Fibroblast of lung (primary cell): ENCODE data around the gene DNAJB6. TPM values are rescaled to one million over a fixed set of nuclear protein-coding genes. Genes with fewer than 3 reads are reported as not detected.

Experiments used
- DNase-seq, 2 donors: peaks; one replicate each; pipeline versions ENCODE4 v3.0.0 to v3.0.0-alpha.2; 2010; ENCODE audit warnings: low read depth in 2 of 2
- H2AFZ ChIP-seq: 2 replicates; pipeline ENCODE4 v1.5.1; 2012; ENCODE audit warnings: low read length, control low read depth, inconsistent platforms
- H3K27ac ChIP-seq: 2 replicates; pipeline ENCODE4 v1.5.1; 2011; ENCODE audit warnings: low read length, control low read depth; ENCODE audit not compliant: insufficient read depth
- H3K27me3 ChIP-seq: 2 replicates; pipeline ENCODE4 v1.5.1; 2011; ENCODE audit warnings: mild to moderate bottlenecking, low read length; ENCODE audit not compliant: control insufficient read depth, insufficient read depth
- H3K36me3 ChIP-seq: 2 replicates; pipeline ENCODE4 v1.5.1; 2011; ENCODE audit warnings: low read length; ENCODE audit not compliant: control insufficient read depth, insufficient read depth
- H3K4me1 ChIP-seq: 2 replicates; pipeline ENCODE4 v1.5.1; 2011; ENCODE audit warnings: low read length; ENCODE audit not compliant: control insufficient read depth, insufficient read depth; ENCODE audit errors: extremely low read depth
- H3K4me2 ChIP-seq: 2 replicates; pipeline ENCODE4 v1.5.1; 2011; ENCODE audit warnings: low read length, control low read depth; ENCODE audit not compliant: insufficient read depth; ENCODE audit errors: extremely low read depth
- H3K4me3 ChIP-seq, 4 experiments: fragments of 200-600 bp in 1 of 4; sonication (generic) in 1 of 4; replicated peaks in 1 of 4; 2 replicates each; pipeline ENCODE4 v1.5.1; 2011 to 2016; ENCODE audit warnings: low read length in 4 of 4, low read depth in 3 of 4, mild to moderate bottlenecking in 3 of 4, control low read depth in 2 of 4, inconsistent platforms in 1 of 4, mixed read lengths in 1 of 4; ENCODE audit not compliant: insufficient read depth in 1 of 4; ENCODE audit errors: control extremely low read depth in 1 of 4
- H3K79me2 ChIP-seq: 2 replicates; pipeline ENCODE4 v1.5.1; 2012; ENCODE audit warnings: mild to moderate bottlenecking, low read length, inconsistent platforms; ENCODE audit not compliant: control insufficient read depth, insufficient read depth
- H3K9ac ChIP-seq: 2 replicates; pipeline ENCODE4 v1.5.1; 2011; ENCODE audit warnings: mild to moderate bottlenecking, low read length, control low read depth; ENCODE audit not compliant: insufficient read depth
- H3K9me3 ChIP-seq: 2 replicates; pipeline ENCODE4 v1.5.1; 2012; ENCODE audit warnings: low read depth, low read length; ENCODE audit not compliant: control insufficient read depth, insufficient read depth
- H4K20me1 ChIP-seq: 2 replicates; pipeline ENCODE4 v1.5.1; 2011; ENCODE audit warnings: low read length; ENCODE audit not compliant: control insufficient read depth, insufficient read depth; ENCODE audit errors: extremely low read depth
- EZH2 ChIP-seq: IDR thresholded peaks from 2 replicates; pipeline ENCODE4 v1.5.1; 2012; ENCODE audit warnings: low read length, control low read depth, mild to moderate bottlenecking; ENCODE audit errors: missing control alignments
- polyA plus RNA-seq, 2 donors: library from polyadenylated mRNA; depleted of rRNA in 1 of 2; stranded (reverse) in 1 of 2; unstranded in 1 of 2; fragments of >200 nt; gene quantifications; 2 replicates each; pipeline ENCODE4 v1.2.1, GENCODE V29; 2011 to 2012; ENCODE audit warnings: missing spikeins in 1 of 2
- total RNA-seq: library from RNA; depleted of rRNA; stranded (reverse); fragments of >200 nt; gene quantifications from 2 replicates; pipeline ENCODE4 v1.2.1, GENCODE V29; 2014
- TF ChIP-seq, protein P1 (sequence below), 2 donors: IDR thresholded peaks in 1 of 2; conservative IDR thresholded peaks in 1 of 2; 1 replicate in 1 of 2; 2 replicates in 1 of 2; pipeline ENCODE4 v1.5.1; 2011 to 2012; ENCODE audit warnings: low read length in 2 of 2, control low read depth in 1 of 2, inconsistent platforms in 1 of 2, low read depth in 1 of 2, mild to moderate bottlenecking in 1 of 2

DNAJB6 gene
- total and polyA plus RNA-seq, 2 donors (not counting 1 experiment from before 2014, with no cell fraction given): 86.2 to 117 TPM

DNA sequence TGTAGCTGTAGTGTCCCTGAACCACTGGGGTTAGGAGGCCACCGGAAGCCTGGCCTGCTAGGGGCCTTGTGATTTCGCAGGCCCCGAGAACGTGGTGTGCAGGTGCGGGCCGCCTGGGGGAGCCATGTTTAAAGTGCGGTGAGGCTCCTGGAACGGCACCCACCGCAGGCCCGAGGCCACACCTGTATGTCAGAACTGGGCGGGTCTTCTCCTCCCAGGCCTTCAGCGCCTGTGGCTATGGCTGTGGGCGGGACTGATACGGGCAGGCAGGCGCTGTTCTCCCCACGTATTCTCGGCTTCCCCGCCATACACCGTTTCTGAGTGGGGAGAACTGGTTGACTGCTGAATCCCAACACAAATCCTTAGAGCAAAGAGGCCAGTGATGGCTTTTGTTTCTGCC, 74.8 kb downstream of the DNAJB6 start:
- Histone ChIP-seq H3K27ac (no peak overlapping the region), H3K4me1 (no peaks in the 10 kb centered on the region), H3K9me3 (no peaks in the 10 kb centered on the region), H3K4me3 (no peak overlapping the region), H3K36me3 (peaks cover 9% of the 10 kb centered on the region), H3K4me2 (no peak overlapping the region), H2AFZ (no peak overlapping the region), H3K27me3 (no peaks in the 10 kb centered on the region), H4K20me1 (no peaks in the 10 kb centered on the region), H3K79me2 (no peaks in the 10 kb centered on the region), H3K9ac (no peak overlapping the region)
- TF ChIP-seq, protein P1, sequence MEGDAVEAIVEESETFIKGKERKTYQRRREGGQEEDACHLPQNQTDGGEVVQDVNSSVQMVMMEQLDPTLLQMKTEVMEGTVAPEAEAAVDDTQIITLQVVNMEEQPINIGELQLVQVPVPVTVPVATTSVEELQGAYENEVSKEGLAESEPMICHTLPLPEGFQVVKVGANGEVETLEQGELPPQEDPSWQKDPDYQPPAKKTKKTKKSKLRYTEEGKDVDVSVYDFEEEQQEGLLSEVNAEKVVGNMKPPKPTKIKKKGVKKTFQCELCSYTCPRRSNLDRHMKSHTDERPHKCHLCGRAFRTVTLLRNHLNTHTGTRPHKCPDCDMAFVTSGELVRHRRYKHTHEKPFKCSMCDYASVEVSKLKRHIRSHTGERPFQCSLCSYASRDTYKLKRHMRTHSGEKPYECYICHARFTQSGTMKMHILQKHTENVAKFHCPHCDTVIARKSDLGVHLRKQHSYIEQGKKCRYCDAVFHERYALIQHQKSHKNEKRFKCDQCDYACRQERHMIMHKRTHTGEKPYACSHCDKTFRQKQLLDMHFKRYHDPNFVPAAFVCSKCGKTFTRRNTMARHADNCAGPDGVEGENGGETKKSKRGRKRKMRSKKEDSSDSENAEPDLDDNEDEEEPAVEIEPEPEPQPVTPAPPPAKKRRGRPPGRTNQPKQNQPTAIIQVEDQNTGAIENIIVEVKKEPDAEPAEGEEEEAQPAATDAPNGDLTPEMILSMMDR (conservative IDR thresholded peaks at IDR 0.05 in 1 of 2, IDR thresholded peaks at IDR 0.05 in 1 of 2; ENCODE audit: low read depth in 1 of 2, low read length in 2 of 2): no peak
- no peak for TF ChIP-seq EZH2
- peak in 1 of 2 donors; percentile 76 for DNase-seq

DNA sequence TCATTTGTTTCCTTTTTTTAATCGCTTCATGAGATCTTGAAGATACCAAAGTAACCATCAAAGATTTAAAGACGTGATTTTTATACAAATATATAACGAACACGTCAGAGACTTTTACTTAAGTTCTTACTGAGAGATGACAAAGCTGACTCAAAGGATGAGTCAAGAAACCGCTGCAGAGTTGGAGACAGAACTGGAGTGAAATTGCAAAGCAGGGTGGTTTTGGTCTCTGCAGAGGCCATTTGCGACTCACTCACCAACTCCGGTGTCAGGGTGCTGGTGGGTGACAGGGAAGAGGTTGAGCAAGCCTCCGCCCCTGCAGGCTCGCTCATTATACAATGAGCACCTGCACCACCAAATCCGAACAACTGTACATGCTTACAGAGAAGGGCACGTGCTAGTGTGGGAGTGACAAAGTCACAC, 75.2 kb downstream of the DNAJB6 start:
- Histone ChIP-seq H3K9me3 (no peaks in the 10 kb centered on the region), H3K36me3 (peaks cover 9% of the 10 kb centered on the region), H4K20me1 (no peaks in the 10 kb centered on the region), H3K9ac (no peak overlapping the region), H3K4me3 (no peak overlapping the region), H3K79me2 (no peaks in the 10 kb centered on the region), H3K27ac (no peak overlapping the region), H3K4me2 (no peak overlapping the region), H3K27me3 (no peaks in the 10 kb centered on the region), H3K4me1 (no peaks in the 10 kb centered on the region), H2AFZ (no peak overlapping the region)
- TF ChIP-seq EZH2: no peak
- TF ChIP-seq, protein P1 (conservative IDR thresholded peaks at IDR 0.05 in 1 of 2, IDR thresholded peaks at IDR 0.05 in 1 of 2; ENCODE audit: low read depth in 1 of 2, low read length in 2 of 2): no peak
- DNase-seq: peak; percentile 69 to 93

DNA sequence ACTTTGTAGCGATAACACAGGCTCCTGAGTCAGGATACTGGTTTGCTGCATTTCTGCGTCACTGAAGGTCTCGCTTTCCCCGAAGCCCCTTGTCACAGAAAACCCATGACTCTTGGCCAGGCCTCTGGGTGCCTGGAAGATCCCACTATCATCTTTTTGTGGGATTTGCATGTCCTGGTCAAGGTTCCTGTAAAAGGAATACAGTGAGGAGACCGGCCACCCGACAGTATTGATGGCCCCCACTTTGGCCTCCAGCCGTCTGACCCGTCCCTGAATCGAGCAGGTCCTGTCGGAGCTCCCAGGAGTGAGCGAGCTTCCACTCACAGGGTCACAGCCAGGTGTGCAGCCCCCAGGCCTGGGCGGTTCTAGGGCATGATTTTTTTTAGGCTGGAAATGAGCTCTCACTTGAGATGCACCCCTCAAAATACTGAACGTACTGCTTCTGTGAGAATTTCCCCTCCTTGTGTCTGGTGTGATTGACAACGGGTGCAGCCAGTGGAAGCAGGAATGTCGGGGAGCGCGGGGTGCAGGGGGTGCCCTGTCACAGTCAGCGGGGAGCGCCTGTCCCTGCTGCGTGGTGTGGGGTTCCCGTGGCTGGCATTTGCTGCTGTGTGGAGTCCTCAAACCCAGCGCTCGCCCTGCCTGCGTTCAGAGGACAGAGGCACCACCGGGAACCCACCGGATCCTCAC, 75.8 kb downstream of the DNAJB6 start:
- TF ChIP-seq, protein P1 (conservative IDR thresholded peaks at IDR 0.05 in 1 of 2, IDR thresholded peaks at IDR 0.05 in 1 of 2; ENCODE audit: low read depth in 1 of 2, low read length in 2 of 2): no peak
- no peak for TF ChIP-seq EZH2
- no peak overlapping the region for H3K9ac ChIP-seq
- no peak overlapping the region for H3K27ac ChIP-seq
- peaks cover 9% of the 10 kb centered on the region for H3K36me3 ChIP-seq
- no peaks in the 10 kb centered on the region for H3K27me3 ChIP-seq
- H3K79me2 ChIP-seq: no peaks in the 10 kb centered on the region
- no peaks in the 10 kb centered on the region for H4K20me1 ChIP-seq
- H3K4me3 ChIP-seq: no peak overlapping the region
- no peak overlapping the region for H2AFZ ChIP-seq
- DNase-seq: no peak
- no peak overlapping the region for H3K4me2 ChIP-seq
- no peaks in the 10 kb centered on the region for H3K9me3 ChIP-seq
- no peaks in the 10 kb centered on the region for H3K4me1 ChIP-seq
